Hair follicular keratinocyte (primary cell): ENCODE data around the gene JADE1. TPM values are rescaled to one million over a fixed set of nuclear protein-coding genes. Genes with fewer than 3 reads are reported as not detected.

Experiments
- total RNA-seq: library from RNA; depleted of rRNA; stranded (reverse); fragments of >200 nt; gene quantifications from 2 replicates; pipeline ENCODE4 v1.2.3, GENCODE V29; 2015

Gene JADE1
- total RNA-seq = 3.0 and 5.4 TPM in 2 replicates

GRCh38 chr4:128809477-128810330, at the start of gene JADE1:
Gene JADE1 (plus strand): TSS chr4:128809700. CDS start chr4:128831759, 22,059 bp downstream.

